ENCODE results near the gene GRK6.

GRK6 gene

GRCh38 chr5:177426566-177427210 is at the start of gene GRK6:
TSS of gene GRK6 (plus strand) at chr5:177426676. CDS start at chr5:177426846, 170 bp downstream.
- DNase-seq (ENCODE audit: low read depth), result peak; percentile 61

- DNase-seq (ENCODE audit: low read depth), result no peak
Measured at GRCh38 chr5:177377851-177378776, 48.4 kb upstream of the GRK6 start.

GRCh38 chr5:177378884-177379883 is 47.3 kb upstream of the GRK6 start:
- DNase-seq (ENCODE audit: low read depth), result no peak

- DNase-seq (ENCODE audit: low read depth), result no peak
Measured at GRCh38 chr5:177380805-177381126, 45.7 kb upstream of the GRK6 start.

GRCh38 chr5:177382423-177383029 is 44.0 kb upstream of the GRK6 start:
- no peak for DNase-seq (ENCODE audit: low read depth)

- no peak for DNase-seq (ENCODE audit: low read depth)
Measured at GRCh38 chr5:177383181-177383580, 43.3 kb upstream of the GRK6 start.

GRCh38 chr5:177384134-177384533 is 42.3 kb upstream of the GRK6 start, which contains the start of gene SLC34A1:
TSS of gene SLC34A1 (plus strand) at chr5:177384434. CDS start at chr5:177385742, 1,308 bp downstream.
- no peak for DNase-seq (ENCODE audit: low read depth)

- no peak for DNase-seq (ENCODE audit: low read depth)
Measured at GRCh38 chr5:177385720-177386119, 40.8 kb upstream of the GRK6 start.

- DNase-seq (ENCODE audit: low read depth), result no peak
Measured at GRCh38 chr5:177386542-177386941, 39.9 kb upstream of the GRK6 start.

- no peak for DNase-seq (ENCODE audit: low read depth)
Measured at GRCh38 chr5:177387405-177387804, 39.1 kb upstream of the GRK6 start.

GRCh38 chr5:177388521-177389052 is 37.9 kb upstream of the GRK6 start:
- DNase-seq (ENCODE audit: low read depth), result no peak

GRCh38 chr5:177389241-177390169 is 37.0 kb upstream of the GRK6 start:
- DNase-seq (ENCODE audit: low read depth), result peak; percentile 48

GRCh38 chr5:177390363-177391300 is 35.8 kb upstream of the GRK6 start:
- DNase-seq (ENCODE audit: low read depth), result peak; percentile 76

GRCh38 chr5:177392765-177393164 is 33.7 kb upstream of the GRK6 start:
- DNase-seq (ENCODE audit: low read depth), result no peak

GRCh38 chr5:177393206-177393765 is 33.2 kb upstream of the GRK6 start:
- no peak for DNase-seq (ENCODE audit: low read depth)

- no peak for DNase-seq (ENCODE audit: low read depth)
Measured at GRCh38 chr5:177393990-177394389, 32.5 kb upstream of the GRK6 start.

GRCh38 chr5:177396078-177396477 is 30.4 kb upstream of the GRK6 start:
- DNase-seq (ENCODE audit: low read depth), result no peak

GRCh38 chr5:177396807-177397206 is 29.7 kb upstream of the GRK6 start:
- no peak for DNase-seq (ENCODE audit: low read depth)

Measured in activated T-helper 9 cell treated with anti-CD3 and anti-CD28 coated beads, Interleukin-2, amount 50 U/mL, for 16 hours (primary cell).